22Rv1 (cell line): ENCODE measurements around the gene CLEC11A.

Source experiments
- CTCF ChIP-seq: fragments of 450-650 bp; IDR thresholded peaks from 2 replicates; pipeline ENCODE4 v1.5.1; 2017; ENCODE audit warnings: mild to moderate bottlenecking
- ZFX ChIP-seq: fragments of 450-650 bp; IDR thresholded peaks from 2 replicates; pipeline ENCODE4 v1.6.1; 2017; ENCODE audit warnings: antibody characterized with exemption, borderline replicate concordance

GRCh38 chr19:50759886-50760285, 36.7 kb downstream of the CLEC11A start:
- TF ChIP-seq CTCF, result no peak
- TF ChIP-seq ZFX, result no peak
